SU-DHL-6 (cell line): Measurements from ENCODE around the gene PLA2G4E.

Experiments
- H2AFZ ChIP-seq: fragments of 200-600 bp; sonication (generic); 2 replicates; pipeline ENCODE4 v1.6.1; 2014; ENCODE audit warnings: low read depth, mild to moderate bottlenecking, moderate library complexity, mixed read lengths, antibody characterized with exemption, low read length; ENCODE audit not compliant: severe bottlenecking
- H3F3A ChIP-seq: fragments of 200-600 bp; shearing (Covaris generic); 2 replicates; pipeline ENCODE4 v1.6.0; 2016; ENCODE audit warnings: antibody characterized with exemption, mild to moderate bottlenecking; ENCODE audit not compliant: insufficient read depth
- H3K27ac ChIP-seq: fragments of 200-600 bp; sonication (generic); 2 replicates; pipeline ENCODE4 v1.5.1; 2016; ENCODE audit warnings: low read depth, mild to moderate bottlenecking, low read length, moderate library complexity, mixed read lengths
- H3K27me3 ChIP-seq: fragments of 200-600 bp; sonication (generic), shearing (Covaris generic); 2 replicates; pipeline ENCODE4 v1.6.0; 2014; ENCODE audit warnings: mild to moderate bottlenecking, low read length
- H3K36me3 ChIP-seq: fragments of 200-600 bp; sonication (generic); 2 replicates; pipeline ENCODE4 v1.6.1; 2014; ENCODE audit warnings: mild to moderate bottlenecking, low read length, mixed read lengths
- H3K4me2 ChIP-seq: fragments of 300-600, 200-600 bp; shearing (Covaris generic), sonication (generic); 2 replicates; pipeline ENCODE4 v1.6.0; 2014; ENCODE audit warnings: low read length, low read depth, mild to moderate bottlenecking; ENCODE audit not compliant: poor library complexity, severe bottlenecking
- H3K4me3 ChIP-seq: fragments of 200-600 bp; sonication (generic); 2 replicates; pipeline ENCODE4 v1.5.1; 2014; ENCODE audit warnings: antibody characterized with exemption, low read length, mild to moderate bottlenecking, mixed read lengths; ENCODE audit not compliant: insufficient read depth, poor library complexity, severe bottlenecking
- H3K79me2 ChIP-seq: fragments of 200-600 bp; sonication (generic); 2 replicates; pipeline ENCODE4 v1.6.1; 2014; ENCODE audit warnings: mild to moderate bottlenecking, low read length, moderate library complexity; ENCODE audit not compliant: insufficient read depth
- H3K9ac ChIP-seq: fragments of 200-600 bp; sonication (generic); 2 replicates; pipeline ENCODE4 v1.7.0; 2014; ENCODE audit warnings: mild to moderate bottlenecking, low read length
- H3K9me2 ChIP-seq: fragments of 200-600 bp; sonication (generic); replicated peaks from 2 replicates; pipeline ENCODE4 v1.6.1; 2014; ENCODE audit warnings: low read length; ENCODE audit not compliant: insufficient read depth
- H3K9me3 ChIP-seq: fragments of 200-600 bp; sonication (generic); 2 replicates; pipeline ENCODE4 v1.6.1; 2014; ENCODE audit warnings: low read length, mixed read lengths; ENCODE audit not compliant: insufficient read depth
- H4K20me1 ChIP-seq: fragments of 200-600 bp; sonication (generic); 2 replicates; pipeline ENCODE4 v1.6.1; 2014; ENCODE audit warnings: low read depth, mild to moderate bottlenecking, antibody characterized with exemption, low read length, moderate library complexity, mixed read lengths
- EZH2phosphoT487 ChIP-seq: fragments of 200-600 bp; sonication (generic), shearing (Covaris generic); conservative IDR thresholded peaks from 2 replicates; pipeline ENCODE4 v1.6.1; 2018; ENCODE audit warnings: mild to moderate bottlenecking, antibody characterized with exemption, low read length, moderate library complexity, mixed read lengths
- TF ChIP-seq, protein P1 (sequence below): fragments of 200-600 bp; sonication (generic); IDR thresholded peaks from one replicate; pipeline ENCODE4 v1.5.1; 2017; ENCODE audit warnings: antibody characterized with exemption, mild to moderate bottlenecking, low read length, moderate library complexity; ENCODE audit not compliant: insufficient read depth, poor library complexity, severe bottlenecking

The PLA2G4E gene

DNA sequence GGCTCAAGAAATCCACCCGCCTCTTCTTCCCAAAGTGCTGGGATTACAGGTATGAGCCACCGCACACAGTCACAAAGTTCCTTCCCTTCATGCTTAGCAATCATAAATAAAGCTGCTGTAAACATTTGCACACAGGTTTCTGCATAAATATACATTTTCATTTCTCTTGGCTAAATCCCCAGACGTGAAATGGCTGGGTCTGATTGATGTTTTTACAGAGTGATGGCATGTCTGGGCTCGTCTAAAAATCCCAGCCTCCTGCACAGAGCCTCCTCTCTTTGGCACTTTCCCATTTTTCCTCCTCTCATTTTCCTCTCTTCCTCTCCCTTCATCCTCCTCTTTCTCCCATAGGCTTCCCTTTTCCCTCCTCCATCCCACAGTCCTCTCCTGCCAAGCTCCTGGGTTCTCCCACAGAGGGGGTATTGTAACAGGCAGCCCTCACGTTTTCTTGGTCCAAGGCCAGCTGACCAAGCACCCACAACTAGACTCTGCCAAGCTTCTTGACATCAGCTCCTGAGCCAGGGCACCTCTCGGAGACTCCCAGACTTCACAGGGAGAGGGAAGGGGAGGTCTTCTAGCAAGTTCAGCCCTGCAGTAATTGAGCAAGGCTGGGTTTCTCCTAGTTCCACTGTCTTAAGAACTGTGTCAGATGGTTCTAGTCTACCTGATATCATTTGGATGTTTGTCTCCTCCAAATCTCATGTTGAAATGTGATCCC lies 10.5 kb upstream of the PLA2G4E start:
- Histone ChIP-seq H3K27me3 (0 out of 2 replicates have a peak, but pooled peaks cover 3% of the 10 kb centered on the region), H3K4me2 (no peak overlapping the region), H4K20me1 (no peaks in the 10 kb centered on the region), H3K9me3 (no peaks in the 10 kb centered on the region), H3F3A (no peaks in the 10 kb centered on the region), H2AFZ (no peak overlapping the region), H3K9ac (no peak overlapping the region), H3K79me2 (no peaks in the 10 kb centered on the region), H3K9me2 (no peaks in the 10 kb centered on the region), H3K4me3 (no peak overlapping the region), H3K36me3 (no peaks in the 10 kb centered on the region), H3K27ac (no peak overlapping the region)
- no peak for TF ChIP-seq EZH2phosphoT487
- TF ChIP-seq, protein P1, sequence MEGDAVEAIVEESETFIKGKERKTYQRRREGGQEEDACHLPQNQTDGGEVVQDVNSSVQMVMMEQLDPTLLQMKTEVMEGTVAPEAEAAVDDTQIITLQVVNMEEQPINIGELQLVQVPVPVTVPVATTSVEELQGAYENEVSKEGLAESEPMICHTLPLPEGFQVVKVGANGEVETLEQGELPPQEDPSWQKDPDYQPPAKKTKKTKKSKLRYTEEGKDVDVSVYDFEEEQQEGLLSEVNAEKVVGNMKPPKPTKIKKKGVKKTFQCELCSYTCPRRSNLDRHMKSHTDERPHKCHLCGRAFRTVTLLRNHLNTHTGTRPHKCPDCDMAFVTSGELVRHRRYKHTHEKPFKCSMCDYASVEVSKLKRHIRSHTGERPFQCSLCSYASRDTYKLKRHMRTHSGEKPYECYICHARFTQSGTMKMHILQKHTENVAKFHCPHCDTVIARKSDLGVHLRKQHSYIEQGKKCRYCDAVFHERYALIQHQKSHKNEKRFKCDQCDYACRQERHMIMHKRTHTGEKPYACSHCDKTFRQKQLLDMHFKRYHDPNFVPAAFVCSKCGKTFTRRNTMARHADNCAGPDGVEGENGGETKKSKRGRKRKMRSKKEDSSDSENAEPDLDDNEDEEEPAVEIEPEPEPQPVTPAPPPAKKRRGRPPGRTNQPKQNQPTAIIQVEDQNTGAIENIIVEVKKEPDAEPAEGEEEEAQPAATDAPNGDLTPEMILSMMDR = no peak

DNA sequence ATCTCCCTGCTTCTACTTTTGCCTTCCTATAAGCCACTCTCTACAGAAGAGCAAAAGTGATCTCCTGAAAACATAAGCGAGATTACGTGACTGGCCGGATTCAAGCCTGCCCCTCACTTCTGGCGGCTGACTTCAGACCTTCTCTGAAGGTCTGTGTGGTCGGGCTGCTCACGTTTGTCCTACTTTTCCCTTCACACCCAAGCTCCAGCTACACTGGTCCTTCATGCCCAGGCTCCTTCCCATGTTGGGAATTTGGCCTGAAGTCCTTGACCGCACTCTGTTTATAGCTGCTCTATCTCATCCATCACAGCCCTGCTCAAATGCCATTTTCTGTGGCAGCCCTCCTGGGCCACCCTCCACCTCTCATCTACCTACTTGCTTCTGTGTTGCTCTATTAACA lies 6.7 kb upstream of the PLA2G4E start:
- TF ChIP-seq EZH2phosphoT487 = no peak
- TF ChIP-seq, protein P1 = no peak
- Histone ChIP-seq H4K20me1 (no peaks in the 10 kb centered on the region), H2AFZ (no peak overlapping the region), H3K4me3 (no peak overlapping the region), H3K79me2 (no peaks in the 10 kb centered on the region), H3K9ac (no peak overlapping the region), H3K27me3 (0 out of 2 replicates have a peak, but pooled peaks cover 3% of the 10 kb centered on the region), H3K9me2 (no peaks in the 10 kb centered on the region), H3F3A (no peaks in the 10 kb centered on the region), H3K27ac (no peak overlapping the region), H3K36me3 (no peaks in the 10 kb centered on the region), H3K9me3 (no peaks in the 10 kb centered on the region), H3K4me2 (no peak overlapping the region)

DNA sequence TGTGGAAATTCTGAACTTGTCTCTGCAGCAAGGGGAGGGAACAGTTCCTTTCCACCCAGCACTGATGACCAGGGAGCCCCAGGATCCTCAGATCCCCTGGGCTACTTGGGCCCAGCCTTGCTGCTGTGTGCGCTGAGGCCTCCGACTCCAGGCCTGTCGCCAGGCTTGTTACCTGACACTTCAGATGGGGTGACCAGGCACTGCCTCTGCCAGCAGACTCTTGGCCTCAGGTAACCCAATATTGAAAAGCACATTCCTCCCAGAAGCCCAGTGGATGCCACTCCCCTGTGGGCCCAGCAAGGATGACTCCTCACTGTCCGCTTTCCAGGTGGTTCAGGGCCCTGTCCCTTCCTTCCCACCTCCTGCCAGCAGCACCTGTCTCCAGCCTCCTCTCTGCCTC lies 3.5 kb upstream of the PLA2G4E start:
- no peak overlapping the region for H3K4me3 ChIP-seq
- H3F3A ChIP-seq = no peaks in the 10 kb centered on the region
- no peaks in the 10 kb centered on the region for H3K9me3 ChIP-seq
- H3K4me2 ChIP-seq = no peak overlapping the region
- H3K9me2 ChIP-seq = no peaks in the 10 kb centered on the region
- no peak for TF ChIP-seq EZH2phosphoT487
- TF ChIP-seq, protein P1 = no peak
- H3K79me2 ChIP-seq = no peaks in the 10 kb centered on the region
- H3K27me3 ChIP-seq = 0 out of 2 replicates have a peak, but pooled peaks cover 3% of the 10 kb centered on the region
- H2AFZ ChIP-seq = no peak overlapping the region
- H3K36me3 ChIP-seq = no peaks in the 10 kb centered on the region
- no peaks in the 10 kb centered on the region for H4K20me1 ChIP-seq
- no peak overlapping the region for H3K27ac ChIP-seq
- H3K9ac ChIP-seq = no peak overlapping the region
